ENCODE measurements around the gene QRFP.

Gene QRFP

DNA sequence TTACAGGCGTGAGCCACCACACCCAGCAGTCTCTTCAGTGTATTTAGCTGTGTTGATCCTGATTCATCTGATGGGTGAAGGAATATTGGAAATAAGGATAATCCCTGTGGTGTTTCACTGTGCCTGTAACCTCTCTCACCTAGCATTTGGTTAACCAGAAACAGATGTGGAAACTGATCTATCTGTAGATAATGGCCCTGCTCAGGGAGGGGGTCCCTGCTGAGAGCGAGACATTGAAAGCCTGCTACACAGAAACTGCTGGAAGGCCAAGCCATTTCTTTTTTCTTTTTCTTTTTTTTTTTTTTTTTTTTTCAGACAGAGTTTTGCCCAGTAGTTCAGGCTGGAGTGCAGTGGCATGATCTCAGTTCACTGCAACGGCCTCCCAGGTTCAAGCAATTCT, 28.4 kb downstream of the QRFP start:
- Histone ChIP-seq H3K9ac (ENCODE audit: low read length) (no peak overlapping the region), H3K9me2 (replicated peaks; ENCODE audit: insufficient read depth, low read length) (no peaks in the 10 kb centered on the region), H4K20me1 (ENCODE audit: low read depth, low read length) (no peaks in the 10 kb centered on the region), H3K79me2 (ENCODE audit: insufficient read depth, low read length) (no peaks in the 10 kb centered on the region), H3K27me3 (ENCODE audit: low read length) (no peaks in the 10 kb centered on the region), H3K27ac (ENCODE audit: low read depth, low read length) (no peak overlapping the region), H3K36me3 (ENCODE audit: low read length) (no peaks in the 10 kb centered on the region), H3F3A (ENCODE audit: insufficient read depth) (no peaks in the 10 kb centered on the region), H2AFZ (ENCODE audit: low read depth, low read length, severe bottlenecking) (no peak overlapping the region), H3K4me2 (ENCODE audit: low read depth, low read length, poor library complexity, severe bottlenecking) (no peak overlapping the region), H3K4me3 (ENCODE audit: insufficient read depth, low read length, poor library complexity, severe bottlenecking) (no peak overlapping the region), H3K9me3 (ENCODE audit: insufficient read depth, low read length) (no peaks in the 10 kb centered on the region)
- TF ChIP-seq CTCF (IDR thresholded peaks at IDR 0.05; ENCODE audit: insufficient read depth, low read length, poor library complexity, severe bottlenecking): no peak
- TF ChIP-seq EZH2phosphoT487 (conservative IDR thresholded peaks at IDR 0.05; ENCODE audit: low read length): no peak

DNA sequence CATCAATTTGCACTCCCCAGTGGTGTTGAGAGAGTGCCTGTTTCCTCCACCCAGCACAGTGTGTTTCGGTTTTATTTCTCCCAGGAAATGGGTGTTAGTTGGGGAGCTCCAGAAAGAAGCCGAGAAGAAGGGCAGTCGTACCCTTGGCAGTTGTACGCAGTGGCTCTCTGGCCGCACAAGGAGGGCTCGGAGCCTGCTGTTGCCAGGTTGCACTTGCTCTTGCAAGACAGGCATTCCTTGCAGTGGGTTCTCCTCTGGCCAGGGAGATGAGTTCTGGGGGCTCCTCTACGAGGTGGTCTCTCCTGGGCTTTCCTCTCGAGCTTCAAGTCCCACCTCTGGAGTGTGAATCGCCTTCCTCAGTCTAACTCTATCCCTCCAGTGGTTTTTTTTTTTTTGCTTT, 29.1 kb downstream of the QRFP start:
- Histone ChIP-seq H2AFZ (ENCODE audit: low read depth, low read length, severe bottlenecking) (no peak overlapping the region), H3K4me3 (ENCODE audit: insufficient read depth, low read length, poor library complexity, severe bottlenecking) (no peak overlapping the region), H3K4me2 (ENCODE audit: low read depth, low read length, poor library complexity, severe bottlenecking) (no peak overlapping the region), H3F3A (ENCODE audit: insufficient read depth) (no peaks in the 10 kb centered on the region), H3K9me3 (ENCODE audit: insufficient read depth, low read length) (no peaks in the 10 kb centered on the region), H4K20me1 (ENCODE audit: low read depth, low read length) (no peaks in the 10 kb centered on the region), H3K27me3 (ENCODE audit: low read length) (no peaks in the 10 kb centered on the region), H3K9me2 (replicated peaks; ENCODE audit: insufficient read depth, low read length) (no peaks in the 10 kb centered on the region), H3K9ac (ENCODE audit: low read length) (no peak overlapping the region), H3K36me3 (ENCODE audit: low read length) (no peaks in the 10 kb centered on the region), H3K79me2 (ENCODE audit: insufficient read depth, low read length) (no peaks in the 10 kb centered on the region), H3K27ac (ENCODE audit: low read depth, low read length) (no peak overlapping the region)
- TF ChIP-seq EZH2phosphoT487 (conservative IDR thresholded peaks at IDR 0.05; ENCODE audit: low read length): no peak
- TF ChIP-seq CTCF (IDR thresholded peaks at IDR 0.05; ENCODE audit: insufficient read depth, low read length, poor library complexity, severe bottlenecking): no peak

GRCh38 chr9:130866474-130866965, 30.1 kb downstream of the QRFP start:
- H3K4me3 ChIP-seq (ENCODE audit: insufficient read depth, low read length, poor library complexity, severe bottlenecking): no peak overlapping the region

More at GRCh38 chr9:130866474-130866965, 30.1 kb downstream of the QRFP start:
- Histone ChIP-seq H3K27ac (ENCODE audit: low read depth, low read length) (no peak overlapping the region), H3K27me3 (ENCODE audit: low read length) (no peaks in the 10 kb centered on the region), H2AFZ (ENCODE audit: low read depth, low read length, severe bottlenecking) (no peak overlapping the region), H4K20me1 (ENCODE audit: low read depth, low read length) (no peaks in the 10 kb centered on the region), H3K4me2 (ENCODE audit: low read depth, low read length, poor library complexity, severe bottlenecking) (no peak overlapping the region), H3K79me2 (ENCODE audit: insufficient read depth, low read length) (no peaks in the 10 kb centered on the region), H3K36me3 (ENCODE audit: low read length) (no peaks in the 10 kb centered on the region), H3K9ac (ENCODE audit: low read length) (no peak overlapping the region), H3K9me3 (ENCODE audit: insufficient read depth, low read length) (no peaks in the 10 kb centered on the region), H3F3A (ENCODE audit: insufficient read depth) (no peaks in the 10 kb centered on the region), H3K9me2 (replicated peaks; ENCODE audit: insufficient read depth, low read length) (no peaks in the 10 kb centered on the region)
- peak; percentile 90 for TF ChIP-seq CTCF (IDR thresholded peaks at IDR 0.05; ENCODE audit: insufficient read depth, low read length, poor library complexity, severe bottlenecking)
- TF ChIP-seq EZH2phosphoT487 (conservative IDR thresholded peaks at IDR 0.05; ENCODE audit: low read length): no peak

Data from SU-DHL-6 (cell line).